Activated CD8-positive, alpha-beta memory T cell treated with anti-CD3 and anti-CD28 coated beads, Interleukin-2, amount 50 U/mL, for 1 hour (primary cell): Measurements from ENCODE around the gene NUDT3.

ENCODE experiments used
- DNase-seq: peaks from one replicate; pipeline ENCODE4 v3.0.0-alpha.2; 2020; ENCODE audit errors: extremely low read depth

Gene NUDT3

GRCh38 chr6:34322732-34323131 is 69.7 kb downstream of the NUDT3 start:
- no peak for DNase-seq

GRCh38 chr6:34321821-34322220 is 70.6 kb downstream of the NUDT3 start:
- DNase-seq = no peak

- no peak for DNase-seq
Measured at GRCh38 chr6:34319471-34319885, 73.0 kb downstream of the NUDT3 start.

- DNase-seq = no peak
Measured at GRCh38 chr6:34318499-34319470, 73.7 kb downstream of the NUDT3 start.

- DNase-seq = no peak
Measured at GRCh38 chr6:34317882-34318498, 74.5 kb downstream of the NUDT3 start.

- no peak for DNase-seq
Measured at GRCh38 chr6:34317172-34317477, 75.3 kb downstream of the NUDT3 start.

- DNase-seq = no peak
Measured at GRCh38 chr6:34316431-34317171, 75.9 kb downstream of the NUDT3 start.

GRCh38 chr6:34315780-34316179 is 76.7 kb downstream of the NUDT3 start:
- no peak for DNase-seq

- no peak for DNase-seq
Measured at GRCh38 chr6:34315256-34315655, 77.2 kb downstream of the NUDT3 start.

GRCh38 chr6:34312259-34312658 is 80.2 kb downstream of the NUDT3 start:
- no peak for DNase-seq

GRCh38 chr6:34310817-34311216 is 81.7 kb downstream of the NUDT3 start:
- no peak for DNase-seq

- no peak for DNase-seq
Measured at GRCh38 chr6:34308483-34308882, 84.0 kb downstream of the NUDT3 start.

- no peak for DNase-seq
Measured at GRCh38 chr6:34305982-34306708, 86.3 kb downstream of the NUDT3 start.

GRCh38 chr6:34305497-34305896 is 87.0 kb downstream of the NUDT3 start:
- no peak for DNase-seq

GRCh38 chr6:34304164-34304563 is 88.3 kb downstream of the NUDT3 start:
- DNase-seq = no peak

- DNase-seq = no peak
Measured at GRCh38 chr6:34302929-34303328, 89.5 kb downstream of the NUDT3 start.

GRCh38 chr6:34301408-34301807 is 91.1 kb downstream of the NUDT3 start:
- DNase-seq = no peak

- DNase-seq = no peak
Measured at GRCh38 chr6:34300332-34300751, 92.1 kb downstream of the NUDT3 start.

GRCh38 chr6:34298941-34299340 is 93.5 kb downstream of the NUDT3 start:
- DNase-seq = no peak

GRCh38 chr6:34295721-34296120 is 96.7 kb downstream of the NUDT3 start:
- no peak for DNase-seq

GRCh38 chr6:34292954-34293353 is 99.5 kb downstream of the NUDT3 start:
- DNase-seq = no peak

- no peak for DNase-seq
Measured at GRCh38 chr6:34289137-34289536, 103.3 kb downstream of the NUDT3 start.
